Thymus (tissue), 11 donors: ENCODE data around the gene CER1. TPM values are rescaled to one million over a fixed set of nuclear protein-coding genes. Genes with fewer than 3 reads are reported as not detected.

ENCODE experiments used
- DNase-seq, 9 donors: peaks; one replicate each; pipeline ENCODE4 v3.0.0-alpha.2; 2013; ENCODE audit warnings: low spot score in 9 of 9, low read depth in 6 of 9, missing footprints in 1 of 9
- H3K27ac ChIP-seq, 2 donors: one replicate each; pipeline ENCODE4 v1.5.1; 2013; ENCODE audit warnings: control low read depth in 1 of 2, low read depth in 1 of 2, low read length in 1 of 2, mild to moderate bottlenecking in 1 of 2, moderate library complexity in 1 of 2
- H3K27me3 ChIP-seq, 2 donors: one replicate each; pipeline ENCODE4 v1.5.1; 2013; ENCODE audit warnings: low read length in 1 of 2; ENCODE audit not compliant: control insufficient read depth in 2 of 2, insufficient read depth in 1 of 2
- H3K36me3 ChIP-seq, 2 donors: one replicate each; pipeline ENCODE4 v1.5.1; 2013; ENCODE audit warnings: low read length in 1 of 2, mild to moderate bottlenecking in 1 of 2, moderate library complexity in 1 of 2; ENCODE audit not compliant: control insufficient read depth in 2 of 2, insufficient read depth in 2 of 2
- H3K4me1 ChIP-seq, 2 donors: one replicate each; pipeline ENCODE4 v1.5.1; 2013; ENCODE audit warnings: low read length in 2 of 2; ENCODE audit not compliant: control insufficient read depth in 2 of 2, insufficient read depth in 2 of 2
- H3K4me3 ChIP-seq, 2 donors: one replicate each; pipeline ENCODE4 v1.5.1; 2013; ENCODE audit warnings: low read length in 2 of 2, control low read depth in 1 of 2, mild to moderate bottlenecking in 1 of 2
- H3K9me3 ChIP-seq, 2 donors: one replicate each; pipeline ENCODE4 v1.5.1; 2013; ENCODE audit warnings: low read length in 1 of 2, mild to moderate bottlenecking in 1 of 2; ENCODE audit not compliant: control insufficient read depth in 2 of 2, insufficient read depth in 1 of 2
- WGBS: extraction: QIAGEN DNeasy Blood & Tissue Kit; methylation state at CpG from one replicate; pipeline ENCODE4 v1.1.7; 2013; 5-methylcytosine and 5-hydroxymethylcytosine counted together
- polyA plus RNA-seq: library from polyadenylated mRNA; stranded (reverse); fragments of 200-250 nt; gene quantifications from one replicate; pipeline ENCODE4 v1.2.3, GENCODE V29; 2013
- total RNA-seq: library from RNA; stranded (reverse); fragments of 120-200 nt; gene quantifications from one replicate; pipeline ENCODE4 v1.2.4, GENCODE V29; 2013
- donor health status: healthy.

The CER1 gene
- total and polyA plus RNA-seq, 2 donors: 0.05 to 0.07 TPM

DNA sequence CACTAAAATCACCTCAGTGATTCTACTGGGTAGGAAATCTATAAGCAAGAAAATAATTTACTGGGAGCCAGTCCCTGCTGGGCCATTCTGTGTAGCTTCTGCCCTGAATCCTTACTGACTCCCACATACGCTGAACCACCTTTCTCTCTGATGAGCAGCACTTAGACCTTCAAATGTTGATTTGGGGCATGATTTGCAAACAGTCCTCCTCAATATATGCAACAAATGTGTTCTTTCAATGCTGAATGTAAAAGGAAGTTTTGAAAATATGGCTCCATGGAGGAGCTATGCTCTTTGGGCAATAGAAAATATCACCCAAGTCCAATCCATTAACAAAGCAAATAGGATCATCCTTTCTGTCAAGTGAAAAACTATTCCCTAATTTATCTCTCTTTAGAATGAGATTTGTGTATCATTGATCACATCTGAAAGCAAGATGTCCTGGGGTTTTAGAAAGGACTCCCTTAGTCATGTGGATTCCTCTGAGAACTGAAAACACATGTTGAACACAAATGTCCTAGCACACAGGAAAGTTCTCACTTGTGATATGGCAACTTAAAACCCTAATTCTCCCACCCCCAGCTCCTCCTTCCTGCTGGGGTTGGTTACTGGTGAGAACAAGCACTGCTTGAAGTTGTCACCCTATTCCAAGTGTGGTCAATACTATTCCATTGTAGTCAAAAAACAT is 8.9 kb upstream of the CER1 start:
- no peak overlapping the region for H3K4me3 ChIP-seq
- DNase-seq: no peak
- WGBS: 98% methylated on average over 1 of the region's 1 CpG
- H3K27ac ChIP-seq: no peak overlapping the region
- H3K36me3 ChIP-seq: no peaks in the 10 kb centered on the region
- H3K27me3 ChIP-seq: no peaks in the 10 kb centered on the region
- H3K9me3 ChIP-seq: no peaks in the 10 kb centered on the region
- H3K4me1 ChIP-seq: no peaks in the 10 kb centered on the region

DNA sequence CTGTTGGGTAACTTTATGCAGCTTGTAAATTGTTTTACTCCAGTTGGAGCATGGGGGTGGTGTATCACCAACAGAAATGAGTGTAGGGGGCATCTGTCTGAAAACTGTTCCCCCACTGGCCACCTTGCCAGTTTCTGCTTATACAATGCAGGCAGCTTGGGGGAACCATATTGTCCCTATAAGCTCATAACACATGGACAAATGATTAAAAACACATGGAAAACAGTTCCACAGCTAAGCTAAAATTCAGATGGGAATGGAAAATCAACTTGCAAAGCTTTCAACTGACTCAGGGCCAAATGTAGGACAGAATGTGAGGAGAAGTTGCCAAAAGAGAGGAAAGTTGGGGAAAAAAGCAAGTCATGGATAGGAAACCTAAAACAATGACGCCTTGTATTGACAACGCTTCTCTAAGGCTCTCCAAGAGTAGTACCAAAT is 7.9 kb upstream of the CER1 start:
- H3K4me3 ChIP-seq: no peak overlapping the region
- no peak overlapping the region for H3K27ac ChIP-seq
- H3K27me3 ChIP-seq: no peaks in the 10 kb centered on the region
- WGBS: 97% methylated on average over 2 of the region's 2 CpGs
- no peak for DNase-seq
- no peaks in the 10 kb centered on the region for H3K9me3 ChIP-seq
- no peaks in the 10 kb centered on the region for H3K36me3 ChIP-seq
- no peaks in the 10 kb centered on the region for H3K4me1 ChIP-seq

DNA sequence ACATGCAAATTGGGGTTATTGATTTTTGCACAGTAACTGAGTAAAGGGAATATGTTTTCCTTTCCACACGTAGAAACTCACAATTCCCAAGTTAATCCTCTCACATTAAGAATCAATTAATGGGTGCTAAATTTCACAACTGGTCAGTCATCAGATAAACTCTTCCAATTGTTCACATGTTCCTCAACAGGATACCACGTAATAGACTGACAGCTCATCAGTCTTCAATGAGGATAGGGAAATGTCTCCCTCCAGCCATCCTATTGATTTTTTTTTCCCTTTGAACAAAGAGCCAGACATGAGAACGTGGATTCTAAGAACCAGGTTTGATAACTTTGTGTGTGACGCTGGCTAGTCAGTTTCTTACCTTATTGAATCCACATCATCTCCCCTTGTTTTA is 768 bp upstream of the CER1 start:
- H3K36me3 ChIP-seq: no peaks in the 10 kb centered on the region
- no peaks in the 10 kb centered on the region for H3K4me1 ChIP-seq
- H3K4me3 ChIP-seq: no peak overlapping the region
- DNase-seq: no peak
- 82% methylated on average over 4 of the region's 4 CpGs for WGBS
- no peak overlapping the region for H3K27ac ChIP-seq
- peaks cover 0 to 3% of the 10 kb centered on the region in 2 donors for H3K27me3 ChIP-seq
- H3K9me3 ChIP-seq: no peaks in the 10 kb centered on the region

GRCh38 chr9:14719231-14719923 is 3.2 kb downstream of the CER1 start:
- Histone ChIP-seq H3K4me1 (no peaks in the 10 kb centered on the region), H3K4me3 (no peak overlapping the region), H3K9me3 (no peaks in the 10 kb centered on the region), H3K27ac (no peak overlapping the region), H3K36me3 (no peaks in the 10 kb centered on the region), H3K27me3 (peaks cover 0 to 3% of the 10 kb centered on the region in 2 donors)
- WGBS: 83% methylated on average over 8 of the region's 8 CpGs
- no peak for DNase-seq

DNA sequence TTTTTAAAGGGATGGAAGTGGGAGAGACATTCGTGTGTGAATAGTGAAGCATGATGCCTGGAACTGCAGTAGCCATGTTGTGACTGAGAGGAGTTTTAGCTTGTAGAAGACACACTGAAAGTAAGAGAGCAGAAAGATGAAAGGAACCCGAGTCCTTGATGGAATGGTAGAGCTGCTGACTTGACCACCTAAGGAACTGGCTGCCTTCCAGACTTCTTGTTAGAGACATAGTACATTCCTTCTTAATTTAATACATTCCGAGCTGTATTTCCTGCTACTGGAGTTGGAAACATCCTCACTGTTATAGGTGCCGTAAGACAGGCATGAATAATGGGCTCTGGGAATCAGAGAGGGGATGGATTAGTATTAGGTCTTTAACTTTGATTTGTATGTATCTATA is 7.4 kb downstream of the CER1 start:
- Histone ChIP-seq H3K4me1 (no peaks in the 10 kb centered on the region), H3K27me3 (no peaks in the 10 kb centered on the region), H3K4me3 (no peak overlapping the region), H3K27ac (no peak overlapping the region), H3K36me3 (no peaks in the 10 kb centered on the region), H3K9me3 (no peaks in the 10 kb centered on the region)
- DNase-seq: no peak
- 91% methylated on average over 4 of the region's 4 CpGs for WGBS

DNA sequence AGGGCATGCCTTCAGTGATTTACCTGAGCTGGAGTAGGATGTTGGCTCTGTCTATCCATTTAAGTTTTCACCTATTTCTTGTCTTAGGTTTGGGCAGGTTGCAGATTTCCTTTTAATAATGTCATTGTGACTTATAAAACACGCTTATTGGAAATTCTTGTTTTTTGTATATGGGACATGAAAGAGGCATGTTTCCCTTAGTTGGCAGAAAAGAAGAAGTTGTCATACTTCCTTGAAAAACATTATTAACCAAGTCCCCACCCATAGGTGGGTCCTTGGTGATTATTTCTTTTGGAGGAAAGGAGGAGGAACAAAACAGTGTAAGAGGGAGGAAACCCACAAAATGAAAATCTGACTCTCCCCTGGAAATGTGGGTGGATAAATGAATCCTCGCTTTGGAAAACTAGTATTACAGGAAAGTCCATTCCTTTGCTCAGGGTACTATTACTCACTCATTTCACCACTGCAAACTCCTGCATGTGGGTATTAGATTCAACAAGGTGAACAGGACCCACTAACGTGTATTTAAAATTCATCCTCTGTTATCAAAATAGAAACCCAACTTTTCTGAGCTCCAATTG is 9.3 kb downstream of the CER1 start:
- no peak overlapping the region for H3K27ac ChIP-seq
- no peaks in the 10 kb centered on the region for H3K9me3 ChIP-seq
- H3K4me1 ChIP-seq: no peaks in the 10 kb centered on the region
- no peak for DNase-seq
- no peak overlapping the region for H3K4me3 ChIP-seq
- 89% methylated on average over 3 of the region's 3 CpGs for WGBS
- H3K36me3 ChIP-seq: no peaks in the 10 kb centered on the region
- H3K27me3 ChIP-seq: no peaks in the 10 kb centered on the region

DNA sequence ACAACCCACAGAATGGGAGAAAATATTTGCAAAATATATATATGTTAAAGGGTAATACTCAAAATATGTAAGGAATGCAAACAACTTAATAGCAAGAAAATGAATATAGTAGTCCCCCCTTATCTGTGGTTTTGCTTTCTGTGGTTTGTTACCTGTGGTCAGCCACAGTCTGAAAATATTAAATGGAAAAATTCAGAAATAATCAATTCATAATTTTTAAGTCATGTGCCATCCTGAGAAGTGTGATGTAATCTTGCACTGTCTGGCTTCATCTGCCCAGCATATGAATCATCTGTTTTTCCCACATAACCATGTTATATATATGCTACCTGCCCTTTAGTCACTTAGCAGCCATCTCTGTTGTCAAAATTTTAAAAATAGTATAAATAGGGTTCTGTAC is 11.7 kb downstream of the CER1 start:
- H3K4me3 ChIP-seq: no peak overlapping the region
- no peak overlapping the region for H3K27ac ChIP-seq
- no peaks in the 10 kb centered on the region for H3K4me1 ChIP-seq
- no peaks in the 10 kb centered on the region for H3K27me3 ChIP-seq
- H3K9me3 ChIP-seq: no peaks in the 10 kb centered on the region
- no peak for DNase-seq
- no peaks in the 10 kb centered on the region for H3K36me3 ChIP-seq

DNA sequence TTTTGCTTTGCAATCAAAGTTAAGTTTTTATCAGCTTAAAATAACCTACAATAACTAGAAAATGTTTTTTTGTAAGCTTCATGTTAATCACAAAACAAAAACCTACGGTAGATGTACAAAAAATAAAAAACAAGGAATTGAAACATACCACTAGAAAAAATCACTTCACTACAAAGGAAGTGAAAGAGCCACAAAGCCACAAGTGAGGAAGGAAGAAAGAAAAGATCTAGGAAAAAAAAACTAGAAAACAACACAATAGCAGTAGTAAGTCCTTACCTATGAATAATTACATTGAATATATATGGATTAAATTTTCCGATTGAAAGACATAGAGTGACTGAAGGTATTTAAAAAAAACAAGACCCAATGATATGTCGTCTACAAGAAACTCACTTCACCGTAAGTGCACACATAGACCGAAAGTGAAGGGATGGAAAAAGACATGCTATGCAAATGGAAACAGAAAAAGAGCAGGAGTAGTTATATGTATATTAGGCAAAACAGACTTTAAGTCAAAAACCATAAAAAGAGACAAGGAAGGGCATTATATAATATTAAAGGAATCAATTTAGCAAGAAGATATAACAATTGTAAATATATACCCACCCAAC is 15.9 kb downstream of the CER1 start:
- Histone ChIP-seq H3K27ac (no peak overlapping the region), H3K4me1 (no peaks in the 10 kb centered on the region), H3K27me3 (no peaks in the 10 kb centered on the region), H3K9me3 (peaks cover 0 to 4% of the 10 kb centered on the region in 2 donors), H3K4me3 (no peak overlapping the region), H3K36me3 (no peaks in the 10 kb centered on the region)
- WGBS: 91% methylated on average over 5 of the region's 5 CpGs
- DNase-seq: no peak

DNA sequence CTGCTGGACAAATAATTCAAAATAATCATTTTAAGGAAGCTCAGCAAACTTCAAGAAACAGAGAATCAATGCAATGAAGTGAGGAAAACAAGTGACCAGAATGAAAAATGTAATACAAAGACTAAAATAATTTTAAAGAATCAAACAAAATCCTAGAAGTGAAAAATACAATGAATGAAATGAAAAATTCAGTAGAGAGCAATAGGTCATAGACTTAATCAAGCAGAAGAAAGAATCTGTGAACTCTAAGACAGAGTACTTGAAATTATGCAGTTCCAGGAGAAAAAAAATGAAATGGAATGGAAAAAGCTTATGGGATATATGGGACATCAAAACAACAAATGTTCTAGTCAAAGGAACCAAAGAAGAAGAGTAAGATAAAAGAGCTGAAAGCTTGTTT is 17.5 kb downstream of the CER1 start:
- H3K4me3 ChIP-seq: no peak overlapping the region

More for the DNA sequence above, 17.5 kb downstream of the CER1 start:
- no peaks in the 10 kb centered on the region for H3K27me3 ChIP-seq
- H3K4me1 ChIP-seq: no peaks in the 10 kb centered on the region
- no peak overlapping the region for H3K27ac ChIP-seq
- DNase-seq: no peak
- peaks cover 0 to 4% of the 10 kb centered on the region in 2 donors for H3K9me3 ChIP-seq
- no peaks in the 10 kb centered on the region for H3K36me3 ChIP-seq
